ENCODE data around the gene ITGAL.

The ITGAL gene

GRCh38 chr16:30541502-30542329 is 69.2 kb downstream of the ITGAL start:
- Histone ChIP-seq H3K4me3 (ENCODE audit: low read depth in 1 of 2, low read length in 2 of 2) (no peak overlapping the region), H3K9ac (ENCODE audit: low read depth, low read length) (no peak overlapping the region), H3K79me2 (ENCODE audit: insufficient read depth, low read length) (peaks cover 11% of the 10 kb centered on the region; the same call in 1 of the 2 replicates), H3K4me1 (ENCODE audit: insufficient read depth, low read length) (peaks cover 6% of the 10 kb centered on the region), H3K27me3 (ENCODE audit: insufficient read depth, low read length, poor library complexity) (no peaks in the 10 kb centered on the region), H3K9me3 (ENCODE audit: insufficient read depth, low read length, severe bottlenecking) (no peaks in the 10 kb centered on the region), H3K27ac (ENCODE audit: low read length) (no peak overlapping the region), H3K4me2 (ENCODE audit: insufficient read depth, low read length) (no peak overlapping the region), H2AFZ (ENCODE audit: low read depth, low read length) (no peak overlapping the region), H3K36me3 (ENCODE audit: insufficient read depth, low read length) (peaks cover 12% of the 10 kb centered on the region; the same call in 1 of the 2 replicates), H4K20me1 (ENCODE audit: insufficient read depth, low read length) (no peaks in the 10 kb centered on the region)
- TF ChIP-seq EZH2 (IDR thresholded peaks at IDR 0.05; ENCODE audit: borderline replicate concordance, low read depth, low read length, severe bottlenecking) (no peak), CTCF (IDR thresholded peaks at IDR 0.05; ENCODE audit: borderline replicate concordance, extremely low read depth, low read length, poor library complexity, severe bottlenecking) (no peak)
- DNase-seq (no peak), ATAC-seq (ENCODE audit: insufficient read depth, low read depth) (no peak)

DNA sequence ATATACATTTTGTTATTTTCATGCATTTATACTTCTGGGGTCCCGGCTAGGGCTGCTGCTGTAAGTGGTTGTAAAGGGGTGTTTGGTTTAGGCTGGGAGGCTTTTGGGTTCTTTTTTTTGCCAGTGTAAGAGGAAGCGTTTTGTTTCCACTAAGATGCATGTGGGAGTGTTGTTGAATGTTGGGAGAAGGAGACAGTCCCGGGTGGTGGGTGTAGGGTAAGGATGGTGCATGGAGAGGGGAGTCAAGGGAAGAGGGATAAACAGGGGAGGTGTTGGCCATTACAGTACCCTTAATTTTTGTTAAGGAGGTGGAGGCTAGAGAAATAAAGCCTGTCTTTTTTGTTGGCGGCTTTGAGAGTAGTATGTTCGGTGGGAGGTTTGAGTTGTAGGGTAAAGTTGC is 70.5 kb downstream of the ITGAL start:
- H3K4me2 ChIP-seq (ENCODE audit: insufficient read depth, low read length): no peak overlapping the region
- no peaks in the 10 kb centered on the region for H3K4me1 ChIP-seq (ENCODE audit: insufficient read depth, low read length)
- H3K27me3 ChIP-seq (ENCODE audit: insufficient read depth, low read length, poor library complexity): no peaks in the 10 kb centered on the region
- no peaks in the 10 kb centered on the region for H4K20me1 ChIP-seq (ENCODE audit: insufficient read depth, low read length)
- peaks cover 7% of the 10 kb centered on the region; the same call in 1 of the 2 replicates for H3K79me2 ChIP-seq (ENCODE audit: insufficient read depth, low read length)
- H3K9ac ChIP-seq (ENCODE audit: low read depth, low read length): no peak overlapping the region
- DNase-seq (no peak), ATAC-seq (ENCODE audit: insufficient read depth, low read depth) (no peak)
- no peak overlapping the region for H2AFZ ChIP-seq (ENCODE audit: low read depth, low read length)
- peaks cover 7% of the 10 kb centered on the region; the same call in 1 of the 2 replicates for H3K36me3 ChIP-seq (ENCODE audit: insufficient read depth, low read length)
- H3K4me3 ChIP-seq (ENCODE audit: low read depth in 1 of 2, low read length in 2 of 2): no peak overlapping the region
- H3K27ac ChIP-seq (ENCODE audit: low read length): no peak overlapping the region
- TF ChIP-seq EZH2 (IDR thresholded peaks at IDR 0.05; ENCODE audit: borderline replicate concordance, low read depth, low read length, severe bottlenecking) (no peak), CTCF (IDR thresholded peaks at IDR 0.05; ENCODE audit: borderline replicate concordance, extremely low read depth, low read length, poor library complexity, severe bottlenecking) (no peak)
- no peaks in the 10 kb centered on the region for H3K9me3 ChIP-seq (ENCODE audit: insufficient read depth, low read length, severe bottlenecking)

GRCh38 chr16:30546115-30546514 is 73.6 kb downstream of the ITGAL start:
- Histone ChIP-seq H3K79me2 (ENCODE audit: insufficient read depth, low read length) (peaks cover 5% of the 10 kb centered on the region; the same call in 1 of the 2 replicates), H3K27ac (ENCODE audit: low read length) (no peak overlapping the region), H3K4me1 (ENCODE audit: insufficient read depth, low read length) (0 out of 2 replicates have a peak, but pooled peaks cover 2% of the 10 kb centered on the region), H3K36me3 (ENCODE audit: insufficient read depth, low read length) (no peaks in the 10 kb centered on the region), H2AFZ (ENCODE audit: low read depth, low read length) (no peak overlapping the region), H3K9me3 (ENCODE audit: insufficient read depth, low read length, severe bottlenecking) (no peaks in the 10 kb centered on the region), H3K4me2 (ENCODE audit: insufficient read depth, low read length) (no peak overlapping the region), H3K9ac (ENCODE audit: low read depth, low read length) (no peak overlapping the region), H3K27me3 (ENCODE audit: insufficient read depth, low read length, poor library complexity) (no peaks in the 10 kb centered on the region), H4K20me1 (ENCODE audit: insufficient read depth, low read length) (no peaks in the 10 kb centered on the region), H3K4me3 (ENCODE audit: low read depth in 1 of 2, low read length in 2 of 2) (no peak overlapping the region)
- DNase-seq (no peak), ATAC-seq (ENCODE audit: insufficient read depth, low read depth) (no peak)
- TF ChIP-seq CTCF (IDR thresholded peaks at IDR 0.05; ENCODE audit: borderline replicate concordance, extremely low read depth, low read length, poor library complexity, severe bottlenecking) (no peak), EZH2 (IDR thresholded peaks at IDR 0.05; ENCODE audit: borderline replicate concordance, low read depth, low read length, severe bottlenecking) (no peak)
